Neuronal stem cell (in vitro differentiated cells): ENCODE measurements around the gene RIMKLA. TPM values are rescaled to one million over a fixed set of nuclear protein-coding genes. Genes with fewer than 3 reads are reported as not detected.

Experiments
- DNase-seq: peaks from one replicate; pipeline ENCODE4 v3.0.0-alpha.2; 2013; ENCODE audit warnings: low spot score
- H2AFZ ChIP-seq: one replicate; pipeline ENCODE4 v1.6.1; 2013; ENCODE audit warnings: mild to moderate bottlenecking, low read length, inconsistent platforms
- H2AK5ac ChIP-seq: 2 replicates; pipeline ENCODE4 v1.6.1; 2013; ENCODE audit warnings: low read depth, mild to moderate bottlenecking, inconsistent platforms, low read length, moderate library complexity, mixed read lengths
- H2BK120ac ChIP-seq: 2 replicates; pipeline ENCODE4 v1.6.1; 2013; ENCODE audit warnings: low read depth, mild to moderate bottlenecking, inconsistent platforms, low read length, moderate library complexity, mixed read lengths
- H2BK12ac ChIP-seq: one replicate; pipeline ENCODE4 v1.6.1; 2013; ENCODE audit warnings: low read length, inconsistent platforms
- H2BK15ac ChIP-seq: 2 replicates; pipeline ENCODE4 v1.6.1; 2013; ENCODE audit warnings: mild to moderate bottlenecking, low read length, inconsistent platforms, mixed read lengths
- H2BK5ac ChIP-seq: one replicate; pipeline ENCODE4 v1.6.1; 2013; ENCODE audit warnings: inconsistent platforms, mild to moderate bottlenecking, low read length, moderate library complexity
- H3K14ac ChIP-seq: one replicate; pipeline ENCODE4 v1.6.1; 2013; ENCODE audit warnings: low read length, inconsistent platforms
- H3K18ac ChIP-seq: 2 replicates; pipeline ENCODE4 v1.6.1; 2013; ENCODE audit warnings: low read length, inconsistent platforms
- H3K23ac ChIP-seq: 2 replicates; pipeline ENCODE4 v1.6.1; 2013; ENCODE audit warnings: low read depth, mild to moderate bottlenecking, mixed read lengths, low read length, inconsistent platforms; ENCODE audit not compliant: poor library complexity
- H3K27ac ChIP-seq: replicated peaks from 3 replicates; pipeline ENCODE4 v1.5.1; 2013; ENCODE audit warnings: low read length, inconsistent platforms
- H3K27me3 ChIP-seq, 3 experiments: 2 replicates each; pipeline ENCODE4 v1.6.1; 2013; ENCODE audit warnings: low read length in 3 of 3, mild to moderate bottlenecking in 2 of 3, inconsistent platforms in 1 of 3, low read depth in 1 of 3, mixed read lengths in 1 of 3, moderate library complexity in 1 of 3; ENCODE audit not compliant: control insufficient read depth in 3 of 3, insufficient read depth in 3 of 3
- H3K36me3 ChIP-seq, 2 donors: replicated peaks in 1 of 2; 2 replicates each; pipeline ENCODE4 v1.6.1; 2013; ENCODE audit warnings: low read length in 2 of 2; ENCODE audit not compliant: control insufficient read depth in 2 of 2, insufficient read depth in 2 of 2
- H3K4ac ChIP-seq: 2 replicates; pipeline ENCODE4 v1.6.1; 2013; ENCODE audit warnings: inconsistent platforms, mild to moderate bottlenecking, low read length, moderate library complexity
- H3K4me1 ChIP-seq, 2 donors: 1 replicate in 1 of 2; 2 replicates in 1 of 2; pipeline ENCODE4 v1.6.1; 2013; ENCODE audit warnings: low read length in 2 of 2, low read depth in 1 of 2; ENCODE audit not compliant: control insufficient read depth in 2 of 2, insufficient read depth in 1 of 2
- H3K4me2 ChIP-seq: one replicate; pipeline ENCODE4 v1.6.1; 2013; ENCODE audit warnings: mild to moderate bottlenecking, low read length, inconsistent platforms; ENCODE audit not compliant: insufficient read depth, poor library complexity, severe bottlenecking
- H3K4me3 ChIP-seq, 2 donors: 2 replicates each; pipeline ENCODE4 v1.5.1; 2013; ENCODE audit warnings: low read length in 2 of 2, mild to moderate bottlenecking in 2 of 2, inconsistent platforms in 1 of 2, moderate library complexity in 1 of 2
- H3K79me1 ChIP-seq: one replicate; pipeline ENCODE4 v1.6.1; 2013; ENCODE audit warnings: low read depth, mild to moderate bottlenecking, inconsistent platforms, low read length, moderate library complexity
- H3K9ac ChIP-seq: one replicate; pipeline ENCODE4 v1.6.1; 2013; ENCODE audit warnings: mild to moderate bottlenecking, low read depth, low read length, inconsistent platforms; ENCODE audit not compliant: poor library complexity
- H3K9me3 ChIP-seq, 2 donors: replicated peaks in 1 of 2; 2 replicates each; pipeline versions ENCODE3 to v1.6.1; 2013; ENCODE audit warnings: low read length in 2 of 2, mild to moderate bottlenecking in 2 of 2, inconsistent platforms in 1 of 2, low read depth in 1 of 2, mixed read lengths in 1 of 2, moderate library complexity in 1 of 2; ENCODE audit not compliant: control insufficient read depth in 2 of 2, insufficient read depth in 1 of 2
- H4K8ac ChIP-seq: one replicate; pipeline ENCODE4 v1.6.1; 2013; ENCODE audit warnings: low read depth, mild to moderate bottlenecking, inconsistent platforms, low read length, moderate library complexity
- H4K91ac ChIP-seq: one replicate; pipeline ENCODE4 v1.6.1; 2013; ENCODE audit warnings: low read length, low read depth, mild to moderate bottlenecking, inconsistent platforms; ENCODE audit not compliant: poor library complexity
- WGBS, 2 donors: extraction: QIAGEN DNeasy Blood & Tissue Kit; methylation state at CpG; one replicate each; pipeline ENCODE4 v1.1.7; 2013; ENCODE audit warnings: missing lambda C conversion rate in 2 of 2, mixed read lengths in 1 of 2; ENCODE audit not compliant: insufficient read length in 2 of 2, insufficient replicate concordance in 1 of 2; ENCODE audit errors: extremely low coverage in 2 of 2; 5-methylcytosine and 5-hydroxymethylcytosine counted together
- polyA plus RNA-seq, 2 experiments: library from polyadenylated mRNA; stranded (reverse); fragments of 200-250 nt; gene quantifications; one replicate each; pipeline ENCODE4 v1.2.3, GENCODE V29; 2013

RIMKLA gene, protein sequence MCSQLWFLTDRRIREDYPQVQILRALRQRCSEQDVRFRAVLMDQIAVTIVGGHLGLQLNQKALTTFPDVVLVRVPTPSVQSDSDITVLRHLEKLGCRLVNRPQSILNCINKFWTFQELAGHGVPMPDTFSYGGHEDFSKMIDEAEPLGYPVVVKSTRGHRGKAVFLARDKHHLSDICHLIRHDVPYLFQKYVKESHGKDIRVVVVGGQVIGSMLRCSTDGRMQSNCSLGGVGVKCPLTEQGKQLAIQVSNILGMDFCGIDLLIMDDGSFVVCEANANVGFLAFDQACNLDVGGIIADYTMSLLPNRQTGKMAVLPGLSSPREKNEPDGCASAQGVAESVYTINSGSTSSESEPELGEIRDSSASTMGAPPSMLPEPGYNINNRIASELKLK
- polyA plus RNA-seq (2013, experiment 1 of 2), result 0.47 TPM
- polyA plus RNA-seq (2013, experiment 2 of 2), result 0.54 TPM

DNA sequence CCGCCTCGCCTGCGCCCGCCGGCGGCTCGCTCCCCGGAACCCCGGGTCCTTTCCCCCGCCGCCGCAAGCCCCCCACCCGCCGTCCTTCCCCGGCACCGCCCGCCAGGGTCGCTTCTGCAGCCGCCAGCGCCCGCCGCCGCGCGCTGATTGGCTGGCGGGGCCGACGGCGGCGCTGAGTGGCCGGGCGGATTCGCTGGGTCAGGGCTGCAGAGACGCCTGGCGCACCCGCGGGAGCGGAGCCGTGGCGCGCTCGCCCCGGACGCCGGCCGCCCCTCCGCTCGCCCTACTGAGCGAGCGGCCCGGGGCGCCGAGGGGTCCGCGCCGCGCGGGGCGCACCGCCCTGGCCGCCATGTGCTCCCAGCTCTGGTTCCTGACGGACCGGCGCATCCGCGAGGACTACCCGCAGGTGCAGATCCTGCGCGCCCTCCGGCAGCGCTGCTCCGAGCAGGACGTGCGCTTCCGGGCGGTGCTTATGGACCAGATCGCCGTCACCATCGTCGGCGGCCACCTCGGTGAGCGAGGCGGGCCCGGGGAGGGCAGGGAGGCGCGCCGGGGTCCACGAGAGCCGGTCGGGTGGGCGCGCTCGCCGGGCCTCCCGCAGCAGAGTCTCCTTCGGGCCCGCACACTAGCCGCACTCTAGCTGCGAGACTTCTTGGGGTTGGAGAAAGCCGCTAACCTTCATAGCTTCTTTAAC lies at the start of gene RIMKLA:
TSS of gene RIMKLA (plus strand) at position 207 of the 694 bp plus-strand sequence. CDS start at position 350, 143 bp downstream.
- Histone ChIP-seq H3K4me1 (peaks cover 0 to 4% of the 10 kb centered on the region in 2 donors), H3K4me3 (peak within 1 kb of the TSS; percentile 52 to 98), H3K18ac (peak within 1 kb of the TSS; percentile 78), H3K36me3 (no peaks in the 10 kb centered on the region), H2BK15ac (no peak within 1 kb of the TSS), H2AK5ac (no peak within 1 kb of the TSS), H2BK5ac (no peak within 1 kb of the TSS), H4K8ac (peak within 1 kb of the TSS; percentile 30), H3K9me3 (no peaks in the 10 kb centered on the region), H4K91ac (no peak within 1 kb of the TSS), H2BK120ac (no peak within 1 kb of the TSS), H2BK12ac (no peak within 1 kb of the TSS), H3K4me2 (peak within 1 kb of the TSS; percentile 82), H3K27ac (no peak within 1 kb of the TSS), H2AFZ (peak within 1 kb of the TSS; percentile 97), H3K27me3 (peaks cover 2 to 61% (median 17%) of the 10 kb centered on the region in 3 experiments), H3K4ac (no peak within 1 kb of the TSS), H3K23ac (peak within 1 kb of the TSS; percentile 77), H3K14ac (no peak within 1 kb of the TSS), H3K9ac (peak within 1 kb of the TSS; percentile 85), H3K79me1 (no peaks in the 10 kb centered on the region)
- WGBS, 2 donors, result no CpG with 5 or more reads among the region's 101 CpGs
- DNase-seq, result peak; percentile 75

DNA sequence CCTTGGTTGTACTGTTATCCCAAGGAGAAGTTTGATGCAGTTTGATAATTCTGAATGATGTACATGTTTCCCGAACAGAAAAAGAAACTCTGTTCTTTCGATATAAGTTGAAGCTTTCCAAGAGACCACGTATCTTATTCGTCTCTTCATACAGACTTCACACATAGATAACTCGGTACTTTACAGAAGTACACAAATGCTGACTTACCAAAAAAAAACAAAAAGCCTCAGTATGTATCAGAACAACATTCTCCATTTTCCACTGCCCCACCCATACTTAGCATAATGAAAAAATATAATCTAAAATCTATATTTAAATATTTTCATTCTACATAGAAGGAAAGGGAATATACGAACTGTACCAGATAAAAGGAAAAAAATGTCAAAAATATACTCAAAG lies 47.7 kb upstream of the RIMKLA start:
- Histone ChIP-seq H3K4me3 (no peak overlapping the region), H2AK5ac (no peak overlapping the region), H3K27ac (no peak overlapping the region), H2BK15ac (no peak overlapping the region), H3K9ac (no peak overlapping the region), H4K8ac (no peak overlapping the region), H2AFZ (no peak overlapping the region), H3K27me3 (no peaks in the 10 kb centered on the region), H3K18ac (no peak overlapping the region), H2BK5ac (no peak overlapping the region), H3K4me2 (no peak overlapping the region), H3K23ac (no peak overlapping the region), H4K91ac (no peak overlapping the region), H3K4ac (no peak overlapping the region), H3K14ac (no peak overlapping the region), H3K9me3 (no peaks in the 10 kb centered on the region), H3K79me1 (no peaks in the 10 kb centered on the region), H2BK12ac (no peak overlapping the region), H2BK120ac (no peak overlapping the region), H3K36me3 (no peaks in the 10 kb centered on the region), H3K4me1 (peaks cover 1 to 2% of the 10 kb centered on the region in 2 donors)
- no peak for DNase-seq
- WGBS, 2 donors, result no CpG with 5 or more reads among the region's 6 CpGs

DNA sequence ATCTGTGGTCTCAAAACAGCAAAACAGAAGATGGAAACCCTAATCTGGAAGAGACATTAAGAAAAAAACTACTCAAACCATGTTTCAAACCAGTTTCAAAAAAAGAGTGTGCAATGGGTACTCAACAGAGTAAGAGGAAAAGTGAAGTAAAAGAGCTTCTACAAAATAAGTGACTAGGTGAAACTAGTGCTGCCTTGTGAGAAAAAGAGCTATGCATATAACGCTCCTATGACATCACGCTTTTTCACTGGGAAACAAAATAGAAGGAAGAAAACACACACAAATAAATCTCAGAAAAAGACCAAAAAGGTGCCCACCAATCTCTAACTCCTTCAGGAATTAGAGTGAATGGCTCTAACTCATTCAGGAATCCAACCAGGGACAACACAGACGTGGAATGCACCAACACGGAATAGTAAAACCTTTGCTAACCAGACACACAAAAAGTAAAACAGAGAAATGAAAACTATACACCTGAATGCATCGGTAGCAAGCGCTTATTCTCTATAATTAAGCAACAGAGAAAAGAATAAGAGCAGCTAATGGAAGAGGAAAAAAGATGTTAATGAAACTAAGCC lies 46.8 kb upstream of the RIMKLA start:
- Histone ChIP-seq H3K4me3 (peak overlapping the region; percentile 78 to 91), H3K9ac (no peak overlapping the region), H2AFZ (peak overlapping the region; percentile 94), H2BK15ac (no peak overlapping the region), H2BK120ac (no peak overlapping the region), H3K4me1 (peaks cover 1 to 2% of the 10 kb centered on the region in 2 donors), H3K4ac (no peak overlapping the region), H3K14ac (no peak overlapping the region), H3K23ac (no peak overlapping the region), H2AK5ac (no peak overlapping the region), H3K27ac (peak overlapping the region; percentile 92), H3K9me3 (no peaks in the 10 kb centered on the region), H4K91ac (no peak overlapping the region), H2BK5ac (no peak overlapping the region), H3K36me3 (no peaks in the 10 kb centered on the region), H2BK12ac (no peak overlapping the region), H3K27me3 (no peaks in the 10 kb centered on the region), H3K18ac (no peak overlapping the region), H3K4me2 (peak overlapping the region; percentile 67), H4K8ac (no peak overlapping the region), H3K79me1 (no peaks in the 10 kb centered on the region)
- DNase-seq, result no peak
- no CpG with 5 or more reads among the region's 6 CpGs for WGBS, 2 donors
